IPS-NIHi7 (cell line): Measurements from ENCODE around the gene LRRC27.

Experiments used
- DNase-seq: peaks from one replicate; pipeline ENCODE4 v3.0.0; 2012; ENCODE audit warnings: mixed read lengths; ENCODE audit errors: extremely low spot score

The LRRC27 gene

GRCh38 chr10:132427006-132427771 is 95.2 kb downstream of the LRRC27 start:
- no peak for DNase-seq

- no peak for DNase-seq
Observed at GRCh38 chr10:132427939-132428367, 96.0 kb downstream of the LRRC27 start.

- DNase-seq, result no peak
Observed at GRCh38 chr10:132428486-132428995, 96.5 kb downstream of the LRRC27 start.
